Stimulated activated CD8-positive, alpha-beta memory T cell treated with anti-CD3 and anti-CD28 coated beads, Interleukin-7, amount 100 ng/mL, for 4 hours (primary cell): ENCODE data around the gene NUCKS1.
A peak's percentile ranks its signal among the peaks of the same experiment; 100 is the strongest.
"Not testable (repeated sequence)": the region's sequence is repeated elsewhere in the genome, so short reads cannot be mapped to it uniquely, and the experiment has no call there.

Source experiments
- DNase-seq, 2 donors: peaks; one replicate each; pipeline ENCODE4 v3.0.0-alpha.2; 2020; ENCODE audit warnings: low read depth in 2 of 2

The NUCKS1 gene

GRCh38 chr1:205729945-205730610, 19.9 kb downstream of the NUCKS1 start:
- no peak for DNase-seq

- no peak for DNase-seq
These were observed 23.3 kb downstream of the NUCKS1 start for GRCh38 chr1:205726619-205727125.

GRCh38 chr1:205725514-205725913, 24.5 kb downstream of the NUCKS1 start:
- DNase-seq, result no peak

GRCh38 chr1:205720740-205721139, 29.2 kb downstream of the NUCKS1 start:
- DNase-seq, result not testable (repeated sequence)

GRCh38 chr1:205719762-205720161, 30.2 kb downstream of the NUCKS1 start:
- no peak for DNase-seq

- no peak for DNase-seq
These were observed 31.0 kb downstream of the NUCKS1 start for GRCh38 chr1:205719015-205719414.

GRCh38 chr1:205716371-205717132, 33.4 kb downstream of the NUCKS1 start:
- DNase-seq, result no peak

- DNase-seq, result no peak
These were observed 34.4 kb downstream of the NUCKS1 start for GRCh38 chr1:205715628-205716027.

GRCh38 chr1:205714906-205715246, 35.1 kb downstream of the NUCKS1 start:
- no peak for DNase-seq

GRCh38 chr1:205714190-205714905, 35.6 kb downstream of the NUCKS1 start:
- no peak for DNase-seq

- peak; percentile 33 to 62 for DNase-seq
These were observed 38.6 kb downstream of the NUCKS1 start for GRCh38 chr1:205711105-205712048.

GRCh38 chr1:205710201-205711062, 39.5 kb downstream of the NUCKS1 start:
- DNase-seq, result no peak

GRCh38 chr1:205709640-205710039, 40.3 kb downstream of the NUCKS1 start:
- DNase-seq, result no peak

GRCh38 chr1:205709059-205709398, 41.0 kb downstream of the NUCKS1 start:
- DNase-seq, result no peak

- no peak for DNase-seq
These were observed 43.1 kb downstream of the NUCKS1 start for GRCh38 chr1:205706601-205707502.

- DNase-seq, result no peak
These were observed 45.1 kb downstream of the NUCKS1 start for GRCh38 chr1:205704903-205705302.

GRCh38 chr1:205703072-205703471, 46.9 kb downstream of the NUCKS1 start:
- no peak for DNase-seq

GRCh38 chr1:205701891-205702290, 48.1 kb downstream of the NUCKS1 start:
- no peak for DNase-seq

- no peak for DNase-seq
These were observed 48.6 kb downstream of the NUCKS1 start for GRCh38 chr1:205701420-205701819.
